Measurements from ENCODE around the gene RAET1E.
"Not testable (repeated sequence)": the region's sequence is repeated elsewhere in the genome, so short reads cannot be mapped to it uniquely, and the experiment has no call there.

The RAET1E gene

GRCh38 chr6:149927025-149927424 lies 29.1 kb upstream of the RAET1E start:
- DNase-seq (ENCODE audit: low read depth) = not testable (repeated sequence)

GRCh38 chr6:149925974-149926777 lies 28.3 kb upstream of the RAET1E start:
- DNase-seq (ENCODE audit: low read depth) = peak; percentile 71

- DNase-seq (ENCODE audit: low read depth) = peak; percentile 29
Observed at GRCh38 chr6:149925253-149925973, 27.5 kb upstream of the RAET1E start.

- DNase-seq (ENCODE audit: low read depth) = no peak
Observed at GRCh38 chr6:149924933-149925252, 27.0 kb upstream of the RAET1E start.

- DNase-seq (ENCODE audit: low read depth) = no peak
Observed at GRCh38 chr6:149924206-149924932, 26.5 kb upstream of the RAET1E start.

- DNase-seq (ENCODE audit: low read depth) = no peak
Observed at GRCh38 chr6:149923327-149923986, 25.5 kb upstream of the RAET1E start.

GRCh38 chr6:149922642-149923326 lies 24.9 kb upstream of the RAET1E start, which contains the start of gene RAET1G:
Gene RAET1G, minus strand, starts transcription at chr6:149923121. Its CDS starts 111 bp downstream, at chr6:149923010.
- peak; percentile 97 for DNase-seq (ENCODE audit: low read depth)

- DNase-seq (ENCODE audit: low read depth) = not testable (repeated sequence)
Observed at GRCh38 chr6:149922091-149922490, 24.2 kb upstream of the RAET1E start.

GRCh38 chr6:149921361-149921760 lies 23.4 kb upstream of the RAET1E start:
- DNase-seq (ENCODE audit: low read depth) = no peak

GRCh38 chr6:149919834-149920225 lies 21.9 kb upstream of the RAET1E start:
- no peak for DNase-seq (ENCODE audit: low read depth)

GRCh38 chr6:149919126-149919833 lies 21.4 kb upstream of the RAET1E start:
- not testable (repeated sequence) for DNase-seq (ENCODE audit: low read depth)

- DNase-seq (ENCODE audit: low read depth) = no peak
Observed at GRCh38 chr6:149918151-149918905, 20.4 kb upstream of the RAET1E start.

GRCh38 chr6:149917679-149918078 lies 19.8 kb upstream of the RAET1E start:
- DNase-seq (ENCODE audit: low read depth) = no peak

- DNase-seq (ENCODE audit: low read depth) = no peak
Observed at GRCh38 chr6:149915970-149916865, 18.3 kb upstream of the RAET1E start.

GRCh38 chr6:149913540-149914240 lies 15.8 kb upstream of the RAET1E start:
- DNase-seq (ENCODE audit: low read depth) = no peak

GRCh38 chr6:149913085-149913484 lies 15.2 kb upstream of the RAET1E start:
- DNase-seq (ENCODE audit: low read depth) = no peak

- not testable (repeated sequence) for DNase-seq (ENCODE audit: low read depth)
Observed at GRCh38 chr6:149912680-149913079, 14.8 kb upstream of the RAET1E start.

GRCh38 chr6:149910721-149911151 lies 12.8 kb upstream of the RAET1E start:
- no peak for DNase-seq (ENCODE audit: low read depth)
